Rectal smooth muscle tissue (tissue), 1 donor: Measurements from ENCODE around the gene SMIM1.
"Not testable (repeated sequence)": the region's sequence is repeated elsewhere in the genome, so short reads cannot be mapped to it uniquely, and the experiment has no call there.

Experiments
- H3K27ac ChIP-seq: one replicate; pipeline ENCODE4 v1.7.0; 2013; ENCODE audit warnings: low read depth, low read length, inconsistent platforms
- H3K27me3 ChIP-seq: one replicate; pipeline ENCODE4 v1.7.0; 2013; ENCODE audit warnings: low read length; ENCODE audit not compliant: control insufficient read depth, insufficient read depth
- H3K36me3 ChIP-seq: one replicate; pipeline ENCODE4 v1.7.0; 2013; ENCODE audit warnings: low read length; ENCODE audit not compliant: control insufficient read depth, insufficient read depth
- H3K4me1 ChIP-seq: one replicate; pipeline ENCODE4 v1.7.0; 2013; ENCODE audit warnings: low read length; ENCODE audit not compliant: control insufficient read depth, insufficient read depth
- H3K4me3 ChIP-seq: one replicate; pipeline ENCODE4 v1.7.0; 2013; ENCODE audit warnings: low read length
- H3K9ac ChIP-seq: one replicate; pipeline ENCODE4 v1.7.0; 2013; ENCODE audit warnings: low read length

Gene SMIM1

DNA sequence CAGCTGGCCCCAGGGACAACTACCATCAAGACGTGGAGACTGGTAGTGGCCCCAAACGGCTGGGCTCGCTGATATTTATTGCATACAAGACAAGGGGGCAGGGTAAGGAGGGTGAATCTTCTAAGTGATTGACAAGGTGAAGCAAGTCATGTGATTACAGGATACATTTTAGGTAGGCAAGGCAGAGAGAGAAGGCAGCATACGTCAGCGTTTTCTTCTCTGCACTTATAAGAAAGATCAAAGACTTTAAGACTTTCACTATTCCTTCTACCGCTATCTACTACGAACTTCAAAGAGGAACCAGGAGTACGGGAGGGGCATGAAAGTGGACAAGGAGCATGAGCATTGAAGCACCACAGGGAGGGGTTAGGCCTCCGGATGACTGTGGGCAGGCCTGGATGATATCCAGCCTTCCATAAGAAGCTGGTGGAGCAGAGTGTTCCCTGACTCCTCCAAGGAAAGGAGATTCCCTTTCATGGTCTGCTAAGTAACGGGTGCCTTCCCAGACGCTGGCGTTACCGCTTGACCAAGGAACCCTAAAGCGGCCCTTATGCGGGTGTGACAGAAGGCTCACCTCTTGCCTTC lies 24.1 kb upstream of the SMIM1 start:
- H3K36me3 ChIP-seq, H3K4me1 ChIP-seq, H3K9ac ChIP-seq, H3K27me3 ChIP-seq, H3K27ac ChIP-seq, H3K4me3 ChIP-seq: not testable (repeated sequence)

GRCh38 chr1:3749512-3749911 lies 23.0 kb upstream of the SMIM1 start:
- Histone ChIP-seq H3K4me1 (peaks cover 4% of the 10 kb centered on the region), H3K4me3 (no peak overlapping the region), H3K9ac (no peak overlapping the region), H3K27me3 (no peaks in the 10 kb centered on the region), H3K36me3 (no peaks in the 10 kb centered on the region), H3K27ac (no peak overlapping the region)

DNA sequence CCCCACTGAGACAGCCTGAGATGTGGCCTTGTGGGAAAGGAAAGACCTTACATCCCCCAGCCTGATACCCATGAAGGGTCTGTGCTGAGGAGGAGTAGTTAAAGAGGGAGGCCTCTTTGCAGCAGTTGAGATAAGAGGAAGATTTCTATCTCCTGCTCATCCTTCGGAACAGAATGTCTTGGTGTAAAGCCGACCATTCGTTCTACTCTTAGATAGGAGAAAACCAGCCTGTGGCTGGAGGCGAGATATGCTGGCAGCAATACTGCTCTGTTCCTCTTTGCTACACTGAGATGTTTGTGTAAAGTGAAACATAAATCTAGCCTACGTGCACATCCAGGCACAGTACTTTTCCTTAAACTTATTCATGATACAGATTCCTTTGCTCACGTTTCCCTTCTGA lies 21.8 kb upstream of the SMIM1 start:
- Histone ChIP-seq H3K9ac (no peak overlapping the region), H3K4me3 (no peak overlapping the region), H3K27me3 (peaks cover 3% of the 10 kb centered on the region), H3K36me3 (no peaks in the 10 kb centered on the region), H3K27ac (no peak overlapping the region), H3K4me1 (peaks cover 4% of the 10 kb centered on the region)

DNA sequence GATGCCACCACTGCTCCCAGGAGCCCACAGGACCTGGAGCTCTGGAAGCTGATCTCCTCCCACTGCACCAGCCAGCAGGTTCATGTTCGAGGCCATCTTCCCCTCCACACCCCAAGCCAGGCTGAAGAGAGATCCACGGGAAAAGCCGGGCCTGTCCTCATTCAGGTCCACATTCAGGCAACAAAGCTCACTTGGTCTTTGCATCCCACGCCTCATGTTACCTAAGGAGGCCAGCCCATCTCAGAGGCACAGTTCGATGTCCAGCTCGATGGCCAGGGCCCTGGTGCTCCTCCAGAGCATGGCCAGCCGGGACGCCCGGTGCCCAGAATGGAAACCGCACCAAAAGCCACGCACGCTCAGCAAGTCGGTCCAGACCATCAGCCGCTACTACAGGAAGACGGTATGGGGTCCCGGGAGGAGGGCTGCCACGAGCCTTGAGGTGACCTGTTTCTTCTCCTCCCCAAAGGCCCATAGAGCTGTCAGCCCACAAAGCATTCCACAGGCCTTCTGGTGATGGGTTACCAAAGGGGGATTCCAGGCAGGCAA lies 20.1 kb upstream of the SMIM1 start, which contains the start of gene CCDC27:
Gene CCDC27 (plus strand): TSS at position 51 of the 546 bp plus-strand sequence. CDS start 32 bp downstream, at position 83.
- Histone ChIP-seq H3K4me1 (peaks cover 4% of the 10 kb centered on the region), H3K4me3 (no peak within 1 kb of the TSS), H3K36me3 (no peaks in the 10 kb centered on the region), H3K27me3 (peaks cover 8% of the 10 kb centered on the region), H3K9ac (no peak within 1 kb of the TSS), H3K27ac (no peak within 1 kb of the TSS)

GRCh38 chr1:3753656-3754454 lies 18.7 kb upstream of the SMIM1 start:
- Histone ChIP-seq H3K9ac (no peak overlapping the region), H3K27ac (no peak overlapping the region), H3K4me3 (no peak overlapping the region), H3K36me3 (no peaks in the 10 kb centered on the region), H3K4me1 (no peaks in the 10 kb centered on the region), H3K27me3 (peaks cover 8% of the 10 kb centered on the region)

- H3K4me1 ChIP-seq: no peaks in the 10 kb centered on the region
- no peak overlapping the region for H3K4me3 ChIP-seq
- H3K27ac ChIP-seq: no peak overlapping the region
- H3K9ac ChIP-seq: no peak overlapping the region
- H3K36me3 ChIP-seq: no peaks in the 10 kb centered on the region
- H3K27me3 ChIP-seq: peaks cover 8% of the 10 kb centered on the region
Observed at GRCh38 chr1:3756394-3756793, 16.2 kb upstream of the SMIM1 start.

GRCh38 chr1:3759164-3759563 lies 13.4 kb upstream of the SMIM1 start:
- no peak overlapping the region for H3K9ac ChIP-seq
- peaks cover 8% of the 10 kb centered on the region for H3K27me3 ChIP-seq
- no peak overlapping the region for H3K4me3 ChIP-seq
- no peaks in the 10 kb centered on the region for H3K4me1 ChIP-seq
- H3K36me3 ChIP-seq: no peaks in the 10 kb centered on the region
- no peak overlapping the region for H3K27ac ChIP-seq

DNA sequence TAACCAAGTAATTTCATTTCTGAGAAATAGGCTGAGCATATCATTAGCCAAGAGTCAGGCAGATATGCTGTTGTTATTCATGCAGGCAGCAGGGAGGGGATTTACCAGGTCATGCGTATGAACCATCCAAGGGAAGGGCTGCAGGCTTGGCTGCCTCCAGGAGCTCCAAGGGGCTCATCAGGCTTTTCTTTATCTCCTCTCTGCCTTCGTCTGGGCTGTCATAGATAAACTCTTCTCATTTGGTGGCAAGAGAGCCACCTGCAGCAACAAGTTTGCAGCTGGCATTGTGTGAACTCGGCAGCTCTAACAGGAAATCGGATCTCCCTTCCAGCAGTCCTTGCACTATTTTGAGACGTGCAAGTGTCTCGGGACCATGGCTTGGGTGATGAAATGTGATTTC lies 12.8 kb upstream of the SMIM1 start:
- Histone ChIP-seq H3K27me3 (peaks cover 8% of the 10 kb centered on the region), H3K4me3 (no peak overlapping the region), H3K4me1 (no peaks in the 10 kb centered on the region), H3K9ac (no peak overlapping the region), H3K27ac (no peak overlapping the region), H3K36me3 (no peaks in the 10 kb centered on the region)

- Histone ChIP-seq H3K27ac (no peak overlapping the region), H3K27me3 (peaks cover 4% of the 10 kb centered on the region), H3K4me3 (no peak overlapping the region), H3K36me3 (no peaks in the 10 kb centered on the region), H3K4me1 (no peaks in the 10 kb centered on the region), H3K9ac (no peak overlapping the region)
Observed at GRCh38 chr1:3761296-3762010, 11.1 kb upstream of the SMIM1 start.

DNA sequence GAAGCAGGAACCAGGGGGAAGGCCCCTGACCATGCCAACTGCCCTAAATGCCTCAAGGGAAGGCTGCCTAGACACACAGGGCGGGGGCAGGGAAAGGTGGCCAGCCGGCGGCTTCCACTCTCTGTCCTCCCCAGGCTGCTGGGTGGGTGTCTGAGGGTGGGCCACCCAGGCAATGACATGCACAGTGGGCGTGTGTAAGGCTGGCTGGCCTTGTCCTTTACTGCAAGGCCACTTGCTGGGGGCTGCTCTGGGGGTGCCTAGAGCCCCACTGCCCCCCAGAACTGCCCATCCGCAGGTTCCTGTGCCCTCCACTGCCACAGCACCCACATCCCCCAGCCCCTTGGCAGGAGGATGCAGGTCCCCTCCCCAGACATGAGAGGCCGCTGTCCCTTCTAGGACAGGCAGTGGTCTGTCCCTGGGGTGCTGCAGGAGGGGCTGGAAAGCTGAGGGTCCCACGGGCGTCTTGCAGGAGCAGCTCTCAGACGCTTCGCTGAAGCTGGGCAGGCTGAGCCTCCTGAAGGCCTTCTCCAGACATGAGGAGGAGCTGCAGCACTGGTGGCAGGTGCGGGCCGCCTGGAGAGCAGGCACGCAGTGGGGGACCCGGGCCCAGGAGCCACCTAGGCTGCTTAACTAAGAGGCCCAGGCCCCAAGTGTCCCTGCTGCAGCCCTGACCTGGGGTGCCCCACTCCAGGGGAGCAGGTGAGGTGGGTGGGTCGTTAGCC lies 10.2 kb upstream of the SMIM1 start:
- Histone ChIP-seq H3K27me3 (no peaks in the 10 kb centered on the region), H3K4me1 (no peaks in the 10 kb centered on the region), H3K27ac (no peak overlapping the region), H3K36me3 (no peaks in the 10 kb centered on the region), H3K4me3 (no peak overlapping the region), H3K9ac (no peak overlapping the region)

DNA sequence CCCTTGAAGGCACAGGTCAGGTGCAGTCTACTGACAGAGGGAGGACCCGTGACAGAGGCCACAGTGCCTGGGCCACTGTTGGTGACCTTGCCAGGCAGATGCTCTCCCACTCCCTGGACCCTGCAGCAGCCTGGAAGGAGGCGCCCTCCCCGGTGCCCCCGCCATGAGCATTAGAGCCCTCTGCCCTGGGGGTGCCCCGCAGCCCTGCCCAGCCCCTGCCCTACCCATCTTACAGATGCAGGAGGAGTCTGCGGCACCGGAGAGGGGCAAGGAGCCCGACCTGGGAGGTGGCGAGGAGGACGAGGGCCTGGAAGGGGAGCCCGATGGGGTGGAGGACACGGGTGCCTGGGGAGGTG lies 9.7 kb upstream of the SMIM1 start:
- Histone ChIP-seq H3K9ac (no peak overlapping the region), H3K4me1 (no peaks in the 10 kb centered on the region), H3K27me3 (no peaks in the 10 kb centered on the region), H3K36me3 (no peaks in the 10 kb centered on the region), H3K4me3 (no peak overlapping the region), H3K27ac (no peak overlapping the region)
